ENCODE data around the gene FRMD3. TPM values are rescaled to one million over a fixed set of nuclear protein-coding genes. Genes with fewer than 3 reads are reported as not detected.
A peak's percentile ranks its signal among the peaks of the same experiment; 100 is the strongest.

The FRMD3 gene
- total and polyA plus RNA-seq, 3 experiments from 2014 or later: 0.35 to 0.68 (median 0.62) TPM

DNA sequence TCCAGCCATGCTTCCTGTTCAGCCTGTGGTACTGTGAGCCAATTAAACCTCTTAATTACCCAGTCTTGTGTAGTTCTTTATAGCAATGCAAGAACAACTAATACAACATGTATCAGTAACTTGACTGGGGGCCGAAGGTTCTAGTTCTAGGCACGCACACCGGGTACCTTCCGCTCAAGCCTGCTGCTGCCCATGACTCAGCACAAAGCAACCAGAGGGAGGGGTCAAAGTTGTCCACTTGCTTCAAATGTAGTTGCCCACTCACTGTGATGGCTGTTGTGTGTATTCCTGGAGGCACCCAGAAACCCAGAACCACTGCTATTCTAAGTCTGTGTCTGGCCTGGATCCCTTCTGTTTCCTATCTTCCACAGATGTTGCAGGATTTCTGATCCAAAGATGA, 222.6 kb downstream of the FRMD3 start:
- peaks cover 0 to 7% of the 10 kb centered on the region in 2 donors for H3K27me3 Mint-ChIP-seq
- Histone ChIP-seq H3K9me3 (ENCODE audit: low read length) (no peaks in the 10 kb centered on the region), H3K4me3 (ENCODE audit: low read length) (no peak overlapping the region), H3K27ac (ENCODE audit: low read depth, low read length) (no peak overlapping the region), H3K27me3 (ENCODE audit: insufficient read depth, low read length, poor library complexity, severe bottlenecking) (no peaks in the 10 kb centered on the region), H3K36me3 (ENCODE audit: insufficient read depth, low read length) (no peaks in the 10 kb centered on the region), H3K4me1 (ENCODE audit: insufficient read depth, low read length) (no peaks in the 10 kb centered on the region)
- ChIA-PET POLR2A (no interaction called here), CTCF (no interaction called here)
- no peak overlapping the region for H3K27ac Mint-ChIP-seq
- H3K4me3 Mint-ChIP-seq: no peak overlapping the region
- no peaks in the 10 kb centered on the region for H3K4me1 Mint-ChIP-seq
- peaks cover 0 to 13% (median 8%) of the 10 kb centered on the region in 5 donors for H3K9me3 Mint-ChIP-seq
- DNase-seq: no peak
- no peaks in the 10 kb centered on the region for H3K36me3 Mint-ChIP-seq

DNA sequence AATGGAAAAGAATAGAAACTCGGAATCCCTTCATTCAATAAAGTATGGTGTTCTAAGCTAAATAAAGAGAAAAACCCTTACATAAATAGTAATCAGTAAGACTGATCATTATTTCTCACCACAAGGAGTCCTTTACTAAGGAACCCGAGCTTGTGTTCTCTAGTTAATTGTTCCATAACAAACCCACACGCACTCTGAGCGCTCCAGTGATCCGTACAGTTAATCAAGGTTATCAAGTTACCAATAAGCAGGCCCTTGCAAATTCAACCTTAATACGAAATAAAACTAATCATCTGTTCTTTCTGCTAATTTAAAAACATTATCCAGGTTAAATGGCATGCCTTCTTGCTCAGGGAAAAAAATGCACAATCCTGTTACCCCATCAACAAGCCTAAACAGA, 224.4 kb downstream of the FRMD3 start:
- Mint-ChIP-seq H3K4me1 (no peaks in the 10 kb centered on the region), H3K27ac (no peak overlapping the region), H3K36me3 (peaks cover 0 to 8% (median 2%) of the 10 kb centered on the region in 3 donors), H3K9me3 (peaks cover 0 to 1% (median 0%) of the 10 kb centered on the region in 5 donors), H3K4me3 (no peak overlapping the region), H3K27me3 (no peaks in the 10 kb centered on the region)
- Histone ChIP-seq H3K4me1 (ENCODE audit: insufficient read depth, low read length) (no peaks in the 10 kb centered on the region), H3K36me3 (ENCODE audit: insufficient read depth, low read length) (no peaks in the 10 kb centered on the region), H3K4me3 (ENCODE audit: low read length) (no peak overlapping the region), H3K9me3 (ENCODE audit: low read length) (no peaks in the 10 kb centered on the region), H3K27ac (ENCODE audit: low read depth, low read length) (no peak overlapping the region), H3K27me3 (ENCODE audit: insufficient read depth, low read length, poor library complexity, severe bottlenecking) (no peaks in the 10 kb centered on the region)
- ChIA-PET CTCF (no interaction called here), POLR2A (no interaction called here)
- DNase-seq: no peak

DNA sequence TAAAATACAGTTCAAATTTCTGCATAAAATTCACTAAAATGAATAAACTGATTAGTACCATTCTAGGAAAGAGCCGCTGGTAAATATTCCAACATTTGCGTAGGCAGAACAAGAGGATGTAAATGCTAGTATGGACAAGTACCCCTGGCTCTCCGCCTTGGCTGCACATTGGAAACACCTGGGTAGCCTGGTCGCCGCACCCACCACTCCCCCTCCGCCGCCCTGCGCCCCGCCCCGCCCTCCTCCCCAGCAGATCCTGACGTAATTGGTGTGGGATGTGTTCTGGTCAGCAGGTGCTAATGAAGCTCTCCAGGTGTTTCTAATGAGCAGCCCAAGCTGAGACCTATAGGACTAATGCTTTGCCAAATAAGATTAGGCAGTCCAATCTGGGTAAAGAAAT, 225.7 kb downstream of the FRMD3 start:
- no peak for DNase-seq
- Mint-ChIP-seq H3K4me3 (no peak overlapping the region), H3K27me3 (no peaks in the 10 kb centered on the region), H3K36me3 (peaks cover 0 to 8% (median 2%) of the 10 kb centered on the region in 3 donors), H3K27ac (no peak overlapping the region), H3K9me3 (no peaks in the 10 kb centered on the region), H3K4me1 (no peaks in the 10 kb centered on the region)
- ChIA-PET CTCF (no interaction called here), POLR2A (no interaction called here)
- H3K4me3 ChIP-seq (ENCODE audit: low read length): no peak overlapping the region
- no peak overlapping the region for H3K27ac ChIP-seq (ENCODE audit: low read depth, low read length)
- no peaks in the 10 kb centered on the region for H3K36me3 ChIP-seq (ENCODE audit: insufficient read depth, low read length)
- H3K4me1 ChIP-seq (ENCODE audit: insufficient read depth, low read length): no peaks in the 10 kb centered on the region
- H3K27me3 ChIP-seq (ENCODE audit: insufficient read depth, low read length, poor library complexity, severe bottlenecking): no peaks in the 10 kb centered on the region
- no peaks in the 10 kb centered on the region for H3K9me3 ChIP-seq (ENCODE audit: low read length)

DNA sequence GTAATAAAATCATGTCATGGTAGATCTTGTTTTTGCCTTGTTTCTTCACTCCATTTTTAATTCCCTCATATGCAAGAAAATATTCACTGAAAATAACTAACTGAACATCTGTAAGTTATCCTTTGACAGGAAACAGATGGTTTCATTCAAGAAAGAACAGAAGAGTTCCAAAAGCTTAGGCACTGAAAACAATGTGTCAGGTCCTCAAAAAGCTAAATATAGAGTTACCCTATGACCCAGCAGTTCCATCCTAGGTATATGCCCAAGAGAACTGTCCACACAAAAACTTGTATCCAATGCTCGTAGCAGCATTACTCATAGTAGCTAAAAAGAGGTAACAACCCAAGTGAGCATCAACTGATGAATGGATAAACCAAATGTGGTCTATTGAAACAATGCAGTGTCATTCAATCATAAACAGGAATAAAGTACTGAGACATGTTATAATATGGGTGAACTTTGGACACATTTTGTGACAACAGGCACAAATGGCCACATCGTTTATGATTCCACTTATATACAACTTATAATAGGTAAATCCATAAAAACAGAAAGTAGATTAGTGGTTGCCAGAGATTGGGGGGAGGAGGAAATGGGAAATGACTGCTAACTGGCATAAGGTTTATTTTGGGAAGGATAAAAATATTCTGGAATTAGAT, 231.0 kb downstream of the FRMD3 start:
- H3K9me3 Mint-ChIP-seq: no peaks in the 10 kb centered on the region
- H3K4me1 Mint-ChIP-seq: no peaks in the 10 kb centered on the region
- CTCF ChIA-PET: no interaction called here
- H3K9me3 ChIP-seq (ENCODE audit: low read length): no peaks in the 10 kb centered on the region
- H3K4me3 ChIP-seq (ENCODE audit: low read length): no peak overlapping the region
- no peak overlapping the region for H3K4me3 Mint-ChIP-seq
- H3K36me3 ChIP-seq (ENCODE audit: insufficient read depth, low read length): no peaks in the 10 kb centered on the region
- no peaks in the 10 kb centered on the region for H3K27me3 ChIP-seq (ENCODE audit: insufficient read depth, low read length, poor library complexity, severe bottlenecking)
- POLR2A ChIA-PET: no interaction called here
- peaks cover 0 to 5% of the 10 kb centered on the region in 2 donors for H3K27me3 Mint-ChIP-seq
- no peaks in the 10 kb centered on the region for H3K4me1 ChIP-seq (ENCODE audit: insufficient read depth, low read length)
- peaks cover 0 to 8% (median 2%) of the 10 kb centered on the region in 3 donors for H3K36me3 Mint-ChIP-seq
- no peak overlapping the region for H3K27ac ChIP-seq (ENCODE audit: low read depth, low read length)
- H3K27ac Mint-ChIP-seq: no peak overlapping the region
- DNase-seq: no peak

DNA sequence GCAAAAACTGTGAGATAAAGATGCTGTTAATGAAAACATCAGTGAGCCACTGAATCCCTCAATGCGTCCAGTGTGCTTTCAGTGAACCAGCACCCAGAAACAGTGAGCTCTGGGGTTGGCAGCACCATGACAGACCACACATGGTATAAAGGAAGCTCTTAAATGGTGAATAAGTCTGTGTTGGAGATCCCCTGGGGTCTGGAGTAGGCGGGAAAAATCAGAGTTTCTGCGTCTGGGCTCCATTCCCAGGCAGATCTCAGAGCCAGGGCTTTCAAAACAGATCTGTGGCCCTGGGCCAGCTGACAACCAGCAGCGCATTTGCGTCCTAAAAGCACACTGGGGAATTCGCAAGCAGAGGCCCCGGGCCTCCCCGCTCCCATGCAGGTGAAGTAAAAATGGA, 233.5 kb downstream of the FRMD3 start:
- no peak for DNase-seq
- CTCF ChIA-PET: interaction anchor here (1.2 kb wide), 1 partner anchor 12 kb away, joined by 3 read pairs; no protein-coding TSS in a partner anchor
- Histone ChIP-seq H3K27ac (ENCODE audit: low read depth, low read length) (no peak overlapping the region), H3K4me3 (ENCODE audit: low read length) (no peak overlapping the region), H3K9me3 (ENCODE audit: low read length) (no peaks in the 10 kb centered on the region), H3K4me1 (ENCODE audit: insufficient read depth, low read length) (no peaks in the 10 kb centered on the region), H3K36me3 (ENCODE audit: insufficient read depth, low read length) (no peaks in the 10 kb centered on the region), H3K27me3 (ENCODE audit: insufficient read depth, low read length, poor library complexity, severe bottlenecking) (no peaks in the 10 kb centered on the region)
- peaks cover 0 to 5% of the 10 kb centered on the region in 2 donors for H3K27me3 Mint-ChIP-seq
- H3K27ac Mint-ChIP-seq: no peak overlapping the region
- no peak overlapping the region for H3K4me3 Mint-ChIP-seq
- POLR2A ChIA-PET: no interaction called here
- no peaks in the 10 kb centered on the region for H3K4me1 Mint-ChIP-seq
- peaks cover 0 to 2% (median under 1%) of the 10 kb centered on the region in 3 donors for H3K36me3 Mint-ChIP-seq
- H3K9me3 Mint-ChIP-seq: no peaks in the 10 kb centered on the region

DNA sequence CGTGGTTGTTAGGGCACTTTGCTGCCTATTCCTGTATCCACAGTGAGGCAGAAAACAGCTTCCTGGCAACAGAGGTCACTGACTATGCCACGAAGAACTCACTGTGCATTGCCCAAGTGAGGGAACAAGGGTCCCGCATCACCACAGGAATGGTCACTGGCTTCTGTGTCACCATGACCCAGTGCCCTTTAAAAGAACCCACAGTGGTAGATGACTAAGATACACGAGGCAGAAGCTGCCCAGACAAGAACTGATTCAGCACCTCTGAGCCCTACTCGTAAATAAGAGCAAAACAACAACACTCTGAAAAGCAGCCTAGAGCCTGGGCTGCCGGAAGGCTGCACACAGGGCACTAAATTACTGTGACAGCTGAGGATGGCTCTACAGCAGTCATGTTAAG, 238.6 kb downstream of the FRMD3 start:
- H3K27me3 Mint-ChIP-seq: no peaks in the 10 kb centered on the region
- Histone ChIP-seq H3K27ac (ENCODE audit: low read depth, low read length) (no peak overlapping the region), H3K27me3 (ENCODE audit: insufficient read depth, low read length, poor library complexity, severe bottlenecking) (no peaks in the 10 kb centered on the region), H3K4me1 (ENCODE audit: insufficient read depth, low read length) (no peaks in the 10 kb centered on the region), H3K4me3 (ENCODE audit: low read length) (no peak overlapping the region), H3K9me3 (ENCODE audit: low read length) (no peaks in the 10 kb centered on the region), H3K36me3 (ENCODE audit: insufficient read depth, low read length) (no peaks in the 10 kb centered on the region)
- H3K9me3 Mint-ChIP-seq: no peaks in the 10 kb centered on the region
- H3K4me3 Mint-ChIP-seq: peak overlapping the region in 1 of 7 donors; percentile 57
- ChIA-PET POLR2A (no interaction called here), CTCF (no interaction called here)
- no peak overlapping the region for H3K27ac Mint-ChIP-seq
- no peaks in the 10 kb centered on the region for H3K4me1 Mint-ChIP-seq
- peaks cover 3 to 12% (median 6%) of the 10 kb centered on the region in 3 donors for H3K36me3 Mint-ChIP-seq
- DNase-seq: no peak

DNA sequence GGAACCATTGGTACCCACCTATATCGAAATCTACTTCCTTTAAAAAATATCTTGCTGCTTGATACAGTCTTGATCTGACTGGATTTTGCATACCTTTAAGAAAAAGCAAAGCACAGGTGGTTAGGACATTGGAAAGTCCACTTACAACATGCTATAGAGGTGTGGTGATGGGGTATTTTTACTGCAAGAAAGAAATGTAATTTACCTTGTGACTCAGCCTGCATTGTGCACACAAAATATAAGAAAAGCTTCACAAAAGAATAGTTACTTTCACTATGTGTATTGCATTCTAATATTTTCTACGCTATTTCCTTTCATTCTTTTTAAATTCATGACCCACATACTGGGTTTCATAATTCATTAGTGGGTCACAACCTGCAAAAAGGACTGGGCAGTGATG, 239.1 kb downstream of the FRMD3 start:
- Mint-ChIP-seq H3K4me3 (no peak overlapping the region), H3K4me1 (no peaks in the 10 kb centered on the region), H3K36me3 (peaks cover 3 to 12% (median 6%) of the 10 kb centered on the region in 3 donors), H3K27me3 (no peaks in the 10 kb centered on the region), H3K27ac (no peak overlapping the region), H3K9me3 (no peaks in the 10 kb centered on the region)
- POLR2A ChIA-PET: no interaction called here
- CTCF ChIA-PET: no interaction called here
- H3K9me3 ChIP-seq (ENCODE audit: low read length): no peaks in the 10 kb centered on the region
- no peak overlapping the region for H3K4me3 ChIP-seq (ENCODE audit: low read length)
- DNase-seq: no peak
- H3K4me1 ChIP-seq (ENCODE audit: insufficient read depth, low read length): no peaks in the 10 kb centered on the region
- H3K27me3 ChIP-seq (ENCODE audit: insufficient read depth, low read length, poor library complexity, severe bottlenecking): no peaks in the 10 kb centered on the region
- H3K27ac ChIP-seq (ENCODE audit: low read depth, low read length): no peak overlapping the region
- no peaks in the 10 kb centered on the region for H3K36me3 ChIP-seq (ENCODE audit: insufficient read depth, low read length)

DNA sequence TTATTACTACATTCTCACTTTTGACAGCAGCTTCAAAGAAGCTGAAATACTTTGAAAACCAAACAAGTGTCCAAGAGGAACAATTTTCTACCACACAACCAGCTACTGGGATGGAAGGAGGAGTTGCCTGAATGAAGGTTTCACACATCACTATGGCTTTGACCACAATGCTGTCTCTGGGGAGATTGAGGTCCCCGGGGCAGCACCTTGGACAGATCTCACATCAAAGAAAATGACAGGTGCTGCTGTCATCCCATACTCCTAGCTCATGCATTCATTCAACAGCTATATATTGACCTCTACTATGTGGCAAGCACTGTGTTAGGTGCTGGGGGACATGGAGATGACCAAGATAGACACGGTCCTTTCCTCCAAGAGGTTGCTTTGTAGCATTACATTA, 242.1 kb downstream of the FRMD3 start:
- H3K9me3 Mint-ChIP-seq: no peaks in the 10 kb centered on the region
- POLR2A ChIA-PET: no interaction called here
- H3K4me1 Mint-ChIP-seq: no peaks in the 10 kb centered on the region
- Histone ChIP-seq H3K4me3 (ENCODE audit: low read length) (no peak overlapping the region), H3K4me1 (ENCODE audit: insufficient read depth, low read length) (no peaks in the 10 kb centered on the region), H3K27ac (ENCODE audit: low read depth, low read length) (no peak overlapping the region), H3K27me3 (ENCODE audit: insufficient read depth, low read length, poor library complexity, severe bottlenecking) (no peaks in the 10 kb centered on the region), H3K9me3 (ENCODE audit: low read length) (no peaks in the 10 kb centered on the region), H3K36me3 (ENCODE audit: insufficient read depth, low read length) (no peaks in the 10 kb centered on the region)
- peaks cover 3 to 12% (median 6%) of the 10 kb centered on the region in 3 donors for H3K36me3 Mint-ChIP-seq
- DNase-seq: no peak
- CTCF ChIA-PET: no interaction called here
- H3K27me3 Mint-ChIP-seq: peaks cover 0 to 3% of the 10 kb centered on the region in 2 donors
- no peak overlapping the region for H3K27ac Mint-ChIP-seq
- no peak overlapping the region for H3K4me3 Mint-ChIP-seq

Measured in CD8-positive, alpha-beta memory T cell (primary cell).